Mesenchymal stem cell (in vitro differentiated cells and primary cell): ENCODE data around the gene CPD.
A peak's percentile ranks its signal among the peaks of the same experiment; 100 is the strongest.

Source experiments
- DNase-seq: peaks from one replicate; pipeline ENCODE4 v3.0.0-alpha.2; 2013
- H2AFZ ChIP-seq: one replicate; pipeline ENCODE4 v1.6.1; 2013; ENCODE audit warnings: low read depth, mild to moderate bottlenecking, control low read depth, inconsistent platforms, low read length, moderate library complexity
- H2AK5ac ChIP-seq: 2 replicates; pipeline ENCODE4 v1.6.1; 2013; ENCODE audit warnings: low read length, moderate library complexity, mild to moderate bottlenecking, inconsistent platforms; ENCODE audit not compliant: severe bottlenecking
- H2BK120ac ChIP-seq: one replicate; pipeline ENCODE4 v1.6.1; 2013; ENCODE audit warnings: low read depth, mild to moderate bottlenecking, inconsistent platforms, low read length, moderate library complexity
- H2BK12ac ChIP-seq, 2 experiments: one replicate each; pipeline ENCODE4 v1.6.1; 2013; ENCODE audit warnings: inconsistent platforms in 2 of 2, low read length in 2 of 2, mild to moderate bottlenecking in 2 of 2, moderate library complexity in 2 of 2, control low read depth in 1 of 2
- H2BK15ac ChIP-seq: one replicate; pipeline ENCODE4 v1.6.1; 2013; ENCODE audit warnings: mild to moderate bottlenecking, low read depth, inconsistent platforms; ENCODE audit not compliant: poor library complexity, severe bottlenecking
- H2BK5ac ChIP-seq: 2 replicates; pipeline ENCODE4 v1.6.1; 2013; ENCODE audit warnings: low read depth, mild to moderate bottlenecking, low read length, control low read depth, inconsistent platforms; ENCODE audit not compliant: poor library complexity, severe bottlenecking
- H3K14ac ChIP-seq, 2 experiments: one replicate each; pipeline ENCODE4 v1.6.1; 2013; ENCODE audit warnings: inconsistent platforms in 2 of 2, low read length in 2 of 2, control low read depth in 1 of 2, mild to moderate bottlenecking in 1 of 2, moderate library complexity in 1 of 2
- H3K18ac ChIP-seq, 2 experiments: one replicate each; pipeline ENCODE4 v1.6.1; 2013; ENCODE audit warnings: inconsistent platforms in 2 of 2, low read length in 2 of 2, control low read depth in 1 of 2, low read depth in 1 of 2, mild to moderate bottlenecking in 1 of 2
- H3K23ac ChIP-seq, 2 experiments: one replicate each; pipeline ENCODE4 v1.6.1; 2013; ENCODE audit warnings: inconsistent platforms in 2 of 2, low read length in 2 of 2, mild to moderate bottlenecking in 2 of 2, moderate library complexity in 2 of 2, control low read depth in 1 of 2
- H3K27ac ChIP-seq: 2 replicates; pipeline ENCODE4 v1.5.1; 2013; ENCODE audit warnings: mild to moderate bottlenecking, moderate library complexity, low read length, control low read depth, inconsistent platforms; ENCODE audit not compliant: poor library complexity, severe bottlenecking
- H3K27me3 ChIP-seq, 2 experiments: 2 replicates each; pipeline versions ENCODE4 v1.6.1 to v1.7.0; 2013; ENCODE audit warnings: low read length in 2 of 2, mild to moderate bottlenecking in 2 of 2, moderate library complexity in 2 of 2, control low read depth in 1 of 2, inconsistent platforms in 1 of 2; ENCODE audit not compliant: control insufficient read depth in 1 of 2, insufficient read depth in 1 of 2
- H3K36me3 ChIP-seq, 2 experiments: 2 replicates each; pipeline versions ENCODE4 v1.6.1 to v1.7.0; 2013; ENCODE audit warnings: low read length in 2 of 2, control low read depth in 1 of 2, inconsistent platforms in 1 of 2, low read depth in 1 of 2, mild to moderate bottlenecking in 1 of 2; ENCODE audit not compliant: insufficient read depth in 2 of 2, control insufficient read depth in 1 of 2
- H3K4ac ChIP-seq, 2 experiments: one replicate each; pipeline ENCODE4 v1.6.1; 2013; ENCODE audit warnings: inconsistent platforms in 2 of 2, low read length in 2 of 2, mild to moderate bottlenecking in 2 of 2, moderate library complexity in 2 of 2, control low read depth in 1 of 2, low read depth in 1 of 2
- H3K4me1 ChIP-seq: 2 replicates; pipeline ENCODE4 v1.6.1; 2013; ENCODE audit warnings: low read depth, low read length, control low read depth; ENCODE audit not compliant: control insufficient read depth, insufficient read depth
- H3K4me2 ChIP-seq: 2 replicates; pipeline ENCODE4 v1.6.1; 2013; ENCODE audit warnings: low read length, mild to moderate bottlenecking, inconsistent platforms; ENCODE audit not compliant: poor library complexity, severe bottlenecking
- H3K4me3 ChIP-seq, 2 experiments: 2 replicates each; pipeline versions ENCODE4 v1.5.1 to v1.7.0; 2013; ENCODE audit warnings: low read length in 2 of 2, mild to moderate bottlenecking in 2 of 2, control low read depth in 1 of 2, low read depth in 1 of 2; ENCODE audit not compliant: insufficient read depth in 1 of 2
- H3K79me1 ChIP-seq: replicated peaks from 2 replicates; pipeline ENCODE4 v1.6.1; 2013; ENCODE audit warnings: mild to moderate bottlenecking, control low read depth, low read length, inconsistent platforms; ENCODE audit not compliant: poor library complexity, severe bottlenecking
- H3K9ac ChIP-seq: 2 replicates; pipeline ENCODE4 v1.7.0; 2013; ENCODE audit warnings: mild to moderate bottlenecking, low read length, moderate library complexity
- H3K9me3 ChIP-seq: 2 replicates; pipeline ENCODE4 v1.7.0; 2013; ENCODE audit warnings: mild to moderate bottlenecking, low read length; ENCODE audit not compliant: control insufficient read depth
- H4K8ac ChIP-seq: one replicate; pipeline ENCODE4 v1.6.1; 2013; ENCODE audit warnings: inconsistent platforms, mild to moderate bottlenecking, low read length, moderate library complexity
- H4K91ac ChIP-seq: one replicate; pipeline ENCODE4 v1.6.1; 2013; ENCODE audit warnings: mild to moderate bottlenecking, low read length, inconsistent platforms
- WGBS: methylation state at CpG from one replicate; pipeline ENCODE4 v1.1.7; 2013; ENCODE audit warnings: mixed read lengths; 5-methylcytosine and 5-hydroxymethylcytosine counted together

The CPD gene

GRCh38 chr17:30472238-30472890 lies 93.6 kb downstream of the CPD start:
- H3K23ac ChIP-seq: no peak overlapping the region
- 91% methylated on average over 9 of the region's 10 CpGs for WGBS
- H2BK15ac ChIP-seq: no peak overlapping the region
- H3K14ac ChIP-seq: no peak overlapping the region
- no peak overlapping the region for H3K4ac ChIP-seq
- no peak overlapping the region for H2AFZ ChIP-seq
- H3K18ac ChIP-seq: no peak overlapping the region
- peaks cover 0 to 2% of the 10 kb centered on the region in 2 experiments for H3K36me3 ChIP-seq
- no peaks in the 10 kb centered on the region for H3K9me3 ChIP-seq
- no peaks in the 10 kb centered on the region for H3K4me1 ChIP-seq
- no peak overlapping the region for H2BK12ac ChIP-seq
- no peaks in the 10 kb centered on the region for H3K27me3 ChIP-seq
- no peak overlapping the region for H2BK5ac ChIP-seq
- H3K9ac ChIP-seq: peak overlapping the region; percentile 75
- no peak overlapping the region for H2AK5ac ChIP-seq
- H4K8ac ChIP-seq: no peak overlapping the region
- H4K91ac ChIP-seq: no peak overlapping the region
- no peak overlapping the region for H2BK120ac ChIP-seq
- no peak overlapping the region for H3K27ac ChIP-seq
- H3K79me1 ChIP-seq: no peaks in the 10 kb centered on the region
- peak overlapping the region in 1 of 2 experiments; percentile 25 for H3K4me3 ChIP-seq
- DNase-seq: no peak
- H3K4me2 ChIP-seq: no peak overlapping the region

DNA sequence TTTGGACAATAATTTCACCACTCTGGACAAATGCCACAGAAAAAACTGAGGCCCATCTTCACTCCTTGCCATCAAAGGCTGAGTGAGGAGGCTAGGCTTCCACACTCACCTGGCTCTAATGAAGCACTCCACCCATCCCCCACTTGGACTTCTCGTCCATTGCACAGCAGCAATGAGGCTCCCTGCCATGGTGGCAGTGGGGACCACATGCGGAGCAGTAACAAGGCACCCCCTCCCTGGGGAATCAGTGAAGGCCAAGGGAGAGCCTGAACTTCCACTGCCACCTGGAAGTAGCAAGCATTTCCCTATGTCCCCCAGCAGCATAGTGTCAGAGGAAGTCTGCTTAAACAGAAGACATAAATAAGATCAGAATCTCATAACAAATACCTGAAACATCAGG lies 96.5 kb downstream of the CPD start:
- H2BK120ac ChIP-seq: no peak overlapping the region
- no peak overlapping the region for H2BK12ac ChIP-seq
- H2BK15ac ChIP-seq: no peak overlapping the region
- no peaks in the 10 kb centered on the region for H3K4me1 ChIP-seq
- no peak overlapping the region for H3K27ac ChIP-seq
- no peak for DNase-seq
- no peaks in the 10 kb centered on the region for H3K9me3 ChIP-seq
- no peak overlapping the region for H3K4me2 ChIP-seq
- no peak overlapping the region for H3K23ac ChIP-seq
- no peak overlapping the region for H3K18ac ChIP-seq
- H2AK5ac ChIP-seq: no peak overlapping the region
- no peak overlapping the region for H4K8ac ChIP-seq
- peaks cover 4% of the 10 kb centered on the region for H3K79me1 ChIP-seq
- no peak overlapping the region for H2BK5ac ChIP-seq
- peaks cover 8 to 13% of the 10 kb centered on the region in 2 experiments for H3K36me3 ChIP-seq
- no peak overlapping the region for H4K91ac ChIP-seq
- H3K4me3 ChIP-seq: no peak overlapping the region
- no peak overlapping the region for H3K4ac ChIP-seq
- H2AFZ ChIP-seq: no peak overlapping the region
- H3K9ac ChIP-seq: no peak overlapping the region
- H3K27me3 ChIP-seq: no peaks in the 10 kb centered on the region
- WGBS: 83% methylated on average over 2 of the region's 2 CpGs
- H3K14ac ChIP-seq: no peak overlapping the region

DNA sequence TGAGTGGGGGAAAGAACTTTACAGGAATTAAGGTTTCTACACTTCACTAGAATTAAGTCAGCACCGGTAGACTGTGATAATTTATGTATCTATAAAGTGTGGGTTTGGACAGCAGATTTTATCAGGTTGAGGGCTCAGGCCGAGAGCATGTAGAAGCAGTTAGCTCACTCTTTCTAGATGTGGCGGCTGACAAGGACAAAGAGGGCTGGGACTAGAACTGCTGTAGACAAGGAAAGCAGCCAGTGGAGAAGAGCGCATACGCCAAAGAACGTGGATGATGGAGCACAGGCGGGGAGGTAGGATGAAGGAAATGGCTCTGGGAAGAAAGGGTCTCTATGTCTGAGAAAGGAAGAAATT lies 98.0 kb downstream of the CPD start:
- Histone ChIP-seq H2AFZ (peak overlapping the region; percentile 51), H3K18ac (no peak overlapping the region), H3K36me3 (peaks cover 8 to 28% of the 10 kb centered on the region in 2 experiments), H2BK15ac (no peak overlapping the region), H3K79me1 (peaks cover 4% of the 10 kb centered on the region), H3K9ac (peak overlapping the region; percentile 99), H3K27me3 (no peaks in the 10 kb centered on the region), H2BK5ac (no peak overlapping the region), H2AK5ac (no peak overlapping the region), H3K4me1 (no peaks in the 10 kb centered on the region), H3K27ac (no peak overlapping the region), H3K9me3 (no peaks in the 10 kb centered on the region), H3K4me3 (peak overlapping the region in 1 of 2 experiments; percentile 97), H3K4me2 (peak overlapping the region; percentile 3), H3K4ac (no peak overlapping the region), H3K23ac (no peak overlapping the region), H2BK12ac (no peak overlapping the region), H4K91ac (no peak overlapping the region), H2BK120ac (no peak overlapping the region), H3K14ac (no peak overlapping the region), H4K8ac (peak overlapping the region; percentile 87)
- no peak for DNase-seq
- 60% methylated on average over 7 of the region's 7 CpGs for whole genome bisulfite sequencing

- Histone ChIP-seq H2BK12ac (no peak within 1 kb of the TSS), H3K4me1 (no peaks in the 10 kb centered on the region), H3K4ac (peak within 1 kb of the TSS; percentile 62 to 88), H2AK5ac (no peak within 1 kb of the TSS), H3K9me3 (no peaks in the 10 kb centered on the region), H3K23ac (no peak within 1 kb of the TSS), H2AFZ (peak within 1 kb of the TSS; percentile 59), H3K27ac (peak within 1 kb of the TSS; percentile 74), H3K79me1 (peaks cover 4% of the 10 kb centered on the region), H3K36me3 (peaks cover 8 to 33% of the 10 kb centered on the region in 2 experiments), H3K9ac (peak within 1 kb of the TSS; percentile 99), H2BK15ac (peak within 1 kb of the TSS; percentile 90), H2BK5ac (peak within 1 kb of the TSS; percentile 77), H3K14ac (peak within 1 kb of the TSS in 1 of 2 experiments; percentile 30), H3K18ac (peak within 1 kb of the TSS; percentile 82 to 94), H3K4me2 (peak within 1 kb of the TSS; percentile 64), H3K4me3 (peak within 1 kb of the TSS; percentile 78 to 97), H3K27me3 (no peaks in the 10 kb centered on the region), H4K91ac (peak within 1 kb of the TSS; percentile 90), H2BK120ac (peak within 1 kb of the TSS; percentile 77), H4K8ac (peak within 1 kb of the TSS; percentile 97)
- DNase-seq: peak; percentile 96
- 1% methylated on average over 37 of the region's 37 CpGs for WGBS
Measured at GRCh38 chr17:30477083-30477773, 98.5 kb downstream of the CPD start, which contains the start of gene GOSR1. GOSR1 (plus strand) TSS chr17:30477408; CDS start chr17:30477434, 26 bp downstream.
